ENCODE measurements around the gene CHSY3.

GRCh38 chr5:130112246-130112645 lies 208.0 kb downstream of the CHSY3 start:
- TF ChIP-seq CTCF (IDR thresholded peaks at IDR 0.05) (no peak), ZFX (IDR thresholded peaks at IDR 0.05; ENCODE audit: borderline replicate concordance) (no peak)

All from 22Rv1 (cell line).